GM18868 (cell line): ENCODE measurements around the gene IER2.
"Not testable (repeated sequence)": the region's sequence is repeated elsewhere in the genome, so short reads cannot be mapped to it uniquely, and the experiment has no call there.

ENCODE experiments used
- ATAC-seq: cut with Tn5 transposase; IDR thresholded peaks from one replicate; pipeline ENCODE4 v1.9.1; 2021; ENCODE audit warnings: mild to moderate bottlenecking, moderate library complexity; ENCODE audit not compliant: unreplicated experiment

The IER2 gene

GRCh38 chr19:13190781-13191540 lies 40.8 kb downstream of the IER2 start:
- ATAC-seq, result no peak

GRCh38 chr19:13195678-13196077 lies 45.5 kb downstream of the IER2 start:
- no peak for ATAC-seq

- no peak for ATAC-seq
Observed at GRCh38 chr19:13198634-13199033, 48.4 kb downstream of the IER2 start.

GRCh38 chr19:13202112-13202511 lies 51.9 kb downstream of the IER2 start:
- ATAC-seq, result not testable (repeated sequence)
